ENCODE results near the gene TLE6. TPM values are rescaled to one million over a fixed set of nuclear protein-coding genes. Genes with fewer than 3 reads are reported as not detected.
"Not testable (repeated sequence)": the region's sequence is repeated elsewhere in the genome, so short reads cannot be mapped to it uniquely, and the experiment has no call there.

The TLE6 gene
- total RNA-seq, 1 donor from 2014 or later, result 0.11 TPM

GRCh38 chr19:2963122-2963521 is 14.2 kb upstream of the TLE6 start:
- Mint-ChIP-seq H3K27me3 (ENCODE audit: low read depth, unreplicated experiment) (peaks cover 31% of the 10 kb centered on the region), H3K4me1 (ENCODE audit: low read depth, unreplicated experiment) (no peaks in the 10 kb centered on the region), H3K27ac (ENCODE audit: unreplicated experiment) (no peak overlapping the region), H3K36me3 (ENCODE audit: low read depth, unreplicated experiment) (no peaks in the 10 kb centered on the region), H3K9me3 (ENCODE audit: unreplicated experiment) (no peaks in the 10 kb centered on the region), H3K4me3 (ENCODE audit: unreplicated experiment) (no peak overlapping the region)
- H3K4me1 ChIP-seq (ENCODE audit: insufficient read depth, low read length), result no peaks in the 10 kb centered on the region
- no peaks in the 10 kb centered on the region for H3K9me3 ChIP-seq (ENCODE audit: insufficient read depth, low read depth, low read length)
- no peak overlapping the region for H3K4me3 ChIP-seq (ENCODE audit: insufficient read depth, low read depth, low read length)
- H3K27me3 ChIP-seq (ENCODE audit: insufficient read depth, low read length), result no peaks in the 10 kb centered on the region
- no peaks in the 10 kb centered on the region for H3K36me3 ChIP-seq (ENCODE audit: insufficient read depth, low read length)
- no peak overlapping the region for H3K9ac ChIP-seq (ENCODE audit: low read length)
- no peak overlapping the region for H3K4me2 ChIP-seq (ENCODE audit: low read length)
- H4K20me1 ChIP-seq (ENCODE audit: insufficient read depth, low read length), result no peaks in the 10 kb centered on the region
- H2AFZ ChIP-seq (ENCODE audit: low read depth, low read length), result no peak overlapping the region
- H3K79me2 ChIP-seq (ENCODE audit: insufficient read depth, low read length), result no peaks in the 10 kb centered on the region
- no peak overlapping the region for H3K27ac ChIP-seq (ENCODE audit: low read depth, low read length)
- FAIRE-seq (no peak), DNase-seq (ENCODE audit: low read depth) (no peak)
- TF ChIP-seq, protein P1, sequence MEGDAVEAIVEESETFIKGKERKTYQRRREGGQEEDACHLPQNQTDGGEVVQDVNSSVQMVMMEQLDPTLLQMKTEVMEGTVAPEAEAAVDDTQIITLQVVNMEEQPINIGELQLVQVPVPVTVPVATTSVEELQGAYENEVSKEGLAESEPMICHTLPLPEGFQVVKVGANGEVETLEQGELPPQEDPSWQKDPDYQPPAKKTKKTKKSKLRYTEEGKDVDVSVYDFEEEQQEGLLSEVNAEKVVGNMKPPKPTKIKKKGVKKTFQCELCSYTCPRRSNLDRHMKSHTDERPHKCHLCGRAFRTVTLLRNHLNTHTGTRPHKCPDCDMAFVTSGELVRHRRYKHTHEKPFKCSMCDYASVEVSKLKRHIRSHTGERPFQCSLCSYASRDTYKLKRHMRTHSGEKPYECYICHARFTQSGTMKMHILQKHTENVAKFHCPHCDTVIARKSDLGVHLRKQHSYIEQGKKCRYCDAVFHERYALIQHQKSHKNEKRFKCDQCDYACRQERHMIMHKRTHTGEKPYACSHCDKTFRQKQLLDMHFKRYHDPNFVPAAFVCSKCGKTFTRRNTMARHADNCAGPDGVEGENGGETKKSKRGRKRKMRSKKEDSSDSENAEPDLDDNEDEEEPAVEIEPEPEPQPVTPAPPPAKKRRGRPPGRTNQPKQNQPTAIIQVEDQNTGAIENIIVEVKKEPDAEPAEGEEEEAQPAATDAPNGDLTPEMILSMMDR (IDR thresholded peaks at IDR 0.05; ENCODE audit: insufficient read depth, low read depth, low read length), result no peak
- no peak for TF ChIP-seq EZH2 (IDR thresholded peaks at IDR 0.05; ENCODE audit: insufficient read depth, low read length)

DNA sequence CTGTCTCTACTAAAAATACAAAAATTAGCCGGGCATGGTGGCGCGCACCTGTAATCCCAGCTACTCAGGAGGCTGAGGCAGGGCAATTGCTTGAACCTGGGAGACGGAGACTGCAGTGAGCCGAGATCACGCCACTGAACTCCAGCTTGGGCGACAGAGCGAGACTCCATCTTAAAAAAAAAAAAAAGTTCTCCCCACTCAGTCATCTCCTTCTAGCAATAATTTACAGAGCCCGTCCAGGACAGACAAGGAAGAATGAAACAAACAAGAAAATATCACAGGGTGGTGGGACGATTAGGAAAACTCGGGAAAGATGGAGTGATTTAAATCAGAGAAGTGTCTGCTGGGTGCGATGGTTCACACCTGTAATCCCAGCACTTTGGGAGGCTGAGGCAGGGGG is 13.7 kb upstream of the TLE6 start:
- H3K4me3 ChIP-seq (ENCODE audit: insufficient read depth, low read depth, low read length); H3K9me3 ChIP-seq (ENCODE audit: insufficient read depth, low read depth, low read length); H3K36me3 ChIP-seq (ENCODE audit: insufficient read depth, low read length); H3K4me3 Mint-ChIP-seq (ENCODE audit: unreplicated experiment); H3K4me1 ChIP-seq (ENCODE audit: insufficient read depth, low read length); FAIRE-seq; H3K9ac ChIP-seq (ENCODE audit: low read length); H3K79me2 ChIP-seq (ENCODE audit: insufficient read depth, low read length); H4K20me1 ChIP-seq (ENCODE audit: insufficient read depth, low read length); DNase-seq (ENCODE audit: low read depth); H3K27me3 ChIP-seq (ENCODE audit: insufficient read depth, low read length); H3K4me1 Mint-ChIP-seq (ENCODE audit: low read depth, unreplicated experiment); H2AFZ ChIP-seq (ENCODE audit: low read depth, low read length); H3K4me2 ChIP-seq (ENCODE audit: low read length); H3K27ac ChIP-seq (ENCODE audit: low read depth, low read length); H3K27ac Mint-ChIP-seq (ENCODE audit: unreplicated experiment); H3K36me3 Mint-ChIP-seq (ENCODE audit: low read depth, unreplicated experiment); H3K9me3 Mint-ChIP-seq (ENCODE audit: unreplicated experiment): not testable (repeated sequence)
- peaks cover 34% of the 10 kb centered on the region for H3K27me3 Mint-ChIP-seq (ENCODE audit: low read depth, unreplicated experiment)

- no peak for DNase-seq (ENCODE audit: low read depth)
- H3K4me1 ChIP-seq (ENCODE audit: insufficient read depth, low read length), result no peaks in the 10 kb centered on the region
- no peak overlapping the region for H2AFZ ChIP-seq (ENCODE audit: low read depth, low read length)
- H3K27ac ChIP-seq (ENCODE audit: low read depth, low read length), result no peak overlapping the region
- no peak overlapping the region for H3K9ac ChIP-seq (ENCODE audit: low read length)
- no peaks in the 10 kb centered on the region for H3K27me3 ChIP-seq (ENCODE audit: insufficient read depth, low read length)
- H3K4me2 ChIP-seq (ENCODE audit: low read length), result no peak overlapping the region
- H3K79me2 ChIP-seq (ENCODE audit: insufficient read depth, low read length), result no peaks in the 10 kb centered on the region
- no peak for FAIRE-seq
- Mint-ChIP-seq H3K36me3 (ENCODE audit: low read depth, unreplicated experiment) (no peaks in the 10 kb centered on the region), H3K27ac (ENCODE audit: unreplicated experiment) (no peak overlapping the region), H3K27me3 (ENCODE audit: low read depth, unreplicated experiment) (peaks cover 33% of the 10 kb centered on the region), H3K4me3 (ENCODE audit: unreplicated experiment) (no peak overlapping the region), H3K4me1 (ENCODE audit: low read depth, unreplicated experiment) (no peaks in the 10 kb centered on the region), H3K9me3 (ENCODE audit: unreplicated experiment) (no peaks in the 10 kb centered on the region)
- TF ChIP-seq, protein P1 (IDR thresholded peaks at IDR 0.05; ENCODE audit: insufficient read depth, low read depth, low read length), result no peak
- no peak for TF ChIP-seq EZH2 (IDR thresholded peaks at IDR 0.05; ENCODE audit: insufficient read depth, low read length)
- no peaks in the 10 kb centered on the region for H4K20me1 ChIP-seq (ENCODE audit: insufficient read depth, low read length)
- H3K36me3 ChIP-seq (ENCODE audit: insufficient read depth, low read length), result no peaks in the 10 kb centered on the region
- no peak overlapping the region for H3K4me3 ChIP-seq (ENCODE audit: insufficient read depth, low read depth, low read length)
- no peaks in the 10 kb centered on the region for H3K9me3 ChIP-seq (ENCODE audit: insufficient read depth, low read depth, low read length)
Observed at GRCh38 chr19:2964874-2965273, 12.5 kb upstream of the TLE6 start.

All from astrocyte (in vitro differentiated cells and primary cell).